Smooth muscle cell (in vitro differentiated cells): ENCODE data around the gene SKIL. TPM values are rescaled to one million over a fixed set of nuclear protein-coding genes. Genes with fewer than 3 reads are reported as not detected.
A peak's percentile ranks its signal among the peaks of the same experiment; 100 is the strongest.

ENCODE experiments used
- DNase-seq: peaks from one replicate; lab custom pipeline; 2025; ENCODE audit not compliant: unreplicated experiment; lab: John Stamatoyannopoulos, UW
- H2AFZ ChIP-seq: fragments of 200-600 bp; sonication (generic); 2 replicates; pipeline ENCODE4 v1.6.0; 2016; ENCODE audit warnings: antibody characterized with exemption, low read depth, mild to moderate bottlenecking
- H3F3A ChIP-seq: fragments of 200-600 bp; sonication (generic); 2 replicates; pipeline ENCODE4 v1.6.0; 2017; ENCODE audit warnings: antibody characterized with exemption, low read depth
- H3K27ac ChIP-seq: fragments of 200-600 bp; sonication (generic); 2 replicates; pipeline ENCODE4 v1.5.1; 2016; ENCODE audit warnings: low read depth, mild to moderate bottlenecking
- H3K27me3 ChIP-seq: fragments of 200-600 bp; sonication (generic); 2 replicates; pipeline ENCODE4 v1.6.1; 2016; ENCODE audit warnings: low read depth, mild to moderate bottlenecking
- H3K36me3 ChIP-seq: fragments of 200-600 bp; sonication (generic); 2 replicates; pipeline ENCODE4 v1.5.1; 2016; ENCODE audit warnings: low read depth
- H3K4me1 ChIP-seq: fragments of 200-600 bp; sonication (generic); 2 replicates; pipeline ENCODE4 v1.5.1; 2016; ENCODE audit warnings: low read depth
- H3K4me2 ChIP-seq: fragments of 200-600 bp; sonication (generic); 2 replicates; pipeline ENCODE4 v1.6.0; 2016; ENCODE audit warnings: mild to moderate bottlenecking
- H3K4me3 ChIP-seq: fragments of 200-600 bp; sonication (generic); 2 replicates; pipeline ENCODE4 v1.5.1; 2016; ENCODE audit warnings: mild to moderate bottlenecking
- H3K79me2 ChIP-seq: fragments of 200-600 bp; sonication (generic); 2 replicates; pipeline ENCODE4 v1.6.0; 2016; ENCODE audit warnings: low read depth, mild to moderate bottlenecking
- H3K9ac ChIP-seq: fragments of 200-600 bp; sonication (generic); 2 replicates; pipeline ENCODE4 v1.6.0; 2016; ENCODE audit warnings: low read depth
- H3K9me3 ChIP-seq: fragments of 200-600 bp; sonication (generic); replicated peaks from 2 replicates; pipeline ENCODE4 v1.5.1; 2016; ENCODE audit warnings: low read depth
- H4K20me1 ChIP-seq: fragments of 200-600 bp; sonication (generic); 2 replicates; pipeline ENCODE4 v1.6.0; 2016; ENCODE audit warnings: low read depth
- CTCF ChIP-seq: fragments of 200-600 bp; sonication (generic); IDR thresholded peaks from 2 replicates; pipeline ENCODE4 v1.5.1; 2017; ENCODE audit warnings: borderline replicate concordance, mild to moderate bottlenecking, antibody characterized with exemption; ENCODE audit not compliant: insufficient read depth, poor library complexity, severe bottlenecking
- WGBS: methylation state at CpG from one replicate; pipeline ENCODE4 v1.1.7; 2016; ENCODE audit warnings: low lambda C conversion rate; 5-methylcytosine and 5-hydroxymethylcytosine counted together
- polyA plus RNA-seq: library from polyadenylated mRNA; unstranded; fragments of >200 nt; fragmentation: Nextera tagmentation; extraction: Ambion mirVana; gene quantifications from 2 replicates; pipeline ENCODE4 v1.2.1, GENCODE V29; 2016
- total RNA-seq: library from RNA; depleted of rRNA; stranded (reverse); fragments of >200 nt; gene quantifications from 2 replicates; pipeline ENCODE4 v1.2.3, GENCODE V29; 2014

SKIL gene
- total and polyA plus RNA-seq, 2 experiments from 2014 or later: 22.0 to 167 TPM

GRCh38 chr3:170363471-170363994 is 6.0 kb downstream of the SKIL start:
- Histone ChIP-seq H3K36me3 (peaks cover 23% of the 10 kb centered on the region), H3K27ac (peak overlapping the region; percentile 61), H3K4me2 (peak overlapping the region; percentile 90), H4K20me1 (peaks cover 100% of the 10 kb centered on the region), H3F3A (peaks cover 8% of the 10 kb centered on the region), H3K4me1 (peaks cover 26% of the 10 kb centered on the region), H2AFZ (no peak overlapping the region), H3K9ac (no peak overlapping the region), H3K79me2 (peaks cover 100% of the 10 kb centered on the region), H3K9me3 (no peaks in the 10 kb centered on the region), H3K27me3 (no peaks in the 10 kb centered on the region), H3K4me3 (peak overlapping the region; percentile 89)
- WGBS: 85% methylated on average over 11 of the region's 11 CpGs
- TF ChIP-seq CTCF: no peak
- DNase-seq: no peak

- Histone ChIP-seq H3K4me1 (peaks cover 20% of the 10 kb centered on the region), H2AFZ (no peak overlapping the region), H3K9me3 (no peaks in the 10 kb centered on the region), H3K4me2 (peak overlapping the region; percentile 90), H3F3A (peaks cover 4% of the 10 kb centered on the region), H3K27ac (peak overlapping the region; percentile 46), H4K20me1 (peaks cover 100% of the 10 kb centered on the region), H3K9ac (no peak overlapping the region), H3K27me3 (no peaks in the 10 kb centered on the region), H3K36me3 (peaks cover 27% of the 10 kb centered on the region), H3K79me2 (peaks cover 100% of the 10 kb centered on the region), H3K4me3 (peak overlapping the region; percentile 30)
- no peak for DNase-seq
- TF ChIP-seq CTCF: no peak
- 86% methylated on average over 4 of the region's 4 CpGs for WGBS
Observed at GRCh38 chr3:170364965-170365364, 7.5 kb downstream of the SKIL start.

- Histone ChIP-seq H4K20me1 (peaks cover 100% of the 10 kb centered on the region), H3K4me2 (peak overlapping the region; percentile 19)
- WGBS: 96% methylated on average over 4 of the region's 4 CpGs
Observed at GRCh38 chr3:170367797-170368196, 10.3 kb downstream of the SKIL start.

More at GRCh38 chr3:170367797-170368196, 10.3 kb downstream of the SKIL start:
- DNase-seq: no peak
- no peak overlapping the region for H3K4me3 ChIP-seq
- H2AFZ ChIP-seq: no peak overlapping the region
- peaks cover 9% of the 10 kb centered on the region for H3K4me1 ChIP-seq
- H3K36me3 ChIP-seq: peaks cover 18% of the 10 kb centered on the region
- H3K27ac ChIP-seq: peak overlapping the region; percentile 15
- peaks cover 100% of the 10 kb centered on the region for H3K79me2 ChIP-seq
- TF ChIP-seq CTCF: no peak
- no peaks in the 10 kb centered on the region for H3K9me3 ChIP-seq
- no peak overlapping the region for H3K9ac ChIP-seq
- no peaks in the 10 kb centered on the region for H3K27me3 ChIP-seq
- H3F3A ChIP-seq: peaks cover 13% of the 10 kb centered on the region
